SK-N-SH (cell line): Measurements from ENCODE around the gene MACROH2A2. TPM values are rescaled to one million over a fixed set of nuclear protein-coding genes. Genes with fewer than 3 reads are reported as not detected.

Experiments used
- CTCF ChIA-PET: fragments of 300-600, 350-600 bp; formaldehyde crosslinking; extraction: SDS; loops from one replicate; lab custom pipeline; 2021; lab: Yijun Ruan, JAX
- POLR2A ChIA-PET: fragments of 350-600 bp; sonication (Branson Sonifier 250); formaldehyde crosslinking; extraction: SDS; loops from one replicate; lab custom pipeline; 2020; ENCODE audit warnings: antibody characterized with exemption, inconsistent platforms; lab: Yijun Ruan, JAX
- DNase-seq: peaks from one replicate; pipeline ENCODE4 v3.0.0; 2012
- H2AFZ ChIP-seq: fragments of 200-600 bp; sonication (generic); 2 replicates; pipeline ENCODE4 v1.8.1; 2016; ENCODE audit warnings: antibody characterized with exemption, mild to moderate bottlenecking, low read depth
- H3F3A ChIP-seq: fragments of 200-600 bp; sonication (generic); replicated peaks from 2 replicates; pipeline ENCODE3; 2016; ENCODE audit warnings: antibody characterized with exemption, mild to moderate bottlenecking; ENCODE audit not compliant: insufficient read depth
- H3K27ac ChIP-seq, 2 experiments: fragments of 200-500 bp in 1 of 2; fragments of 200-600 bp in 1 of 2; sonication (Bioruptor generic) in 1 of 2; sonication (generic), shearing (Covaris generic) in 1 of 2; 2 replicates each; pipeline versions ENCODE4 v1.5.1 to v1.6.1; 2014 to 2016; ENCODE audit warnings: low read depth in 2 of 2, inconsistent platforms in 1 of 2, low read length in 1 of 2, mild to moderate bottlenecking in 1 of 2, mixed read lengths in 1 of 2
- H3K27me3 ChIP-seq: fragments of 200-600 bp; sonication (generic), shearing (Covaris generic); 2 replicates; pipeline ENCODE4 v1.6.1; 2016; ENCODE audit warnings: mixed run types; ENCODE audit not compliant: insufficient read depth
- H3K36me3 ChIP-seq, 2 experiments: fragments of 200-500 bp in 1 of 2; fragments of 200-600 bp in 1 of 2; sonication (Bioruptor generic) in 1 of 2; sonication (generic) in 1 of 2; replicated peaks in 1 of 2; 2 replicates each; pipeline versions ENCODE3 to v1.5.1; 2014 to 2016; ENCODE audit warnings: low read length in 1 of 2, mild to moderate bottlenecking in 1 of 2; ENCODE audit not compliant: insufficient read depth in 2 of 2, control insufficient read depth in 1 of 2
- H3K4me1 ChIP-seq, 2 experiments: fragments of 200-500 bp in 1 of 2; fragments of 200-600 bp in 1 of 2; sonication (Bioruptor generic) in 1 of 2; sonication (generic), shearing (Covaris generic) in 1 of 2; 2 replicates each; pipeline versions ENCODE4 v1.5.1 to v1.6.1; 2014 to 2016; ENCODE audit warnings: low read depth in 1 of 2, low read length in 1 of 2, mixed run types in 1 of 2; ENCODE audit not compliant: insufficient read depth in 2 of 2, control insufficient read depth in 1 of 2
- H3K4me2 ChIP-seq: fragments of 200-600 bp; sonication (generic), shearing (Covaris generic); 2 replicates; pipeline ENCODE4 v1.6.1; 2017; ENCODE audit warnings: mixed run types
- H3K4me3 ChIP-seq, 2 experiments: fragments of 200-500 bp in 1 of 2; fragments of 200-600 bp in 1 of 2; sonication (Bioruptor generic) in 1 of 2; sonication (generic), shearing (Covaris generic) in 1 of 2; 2 replicates each; pipeline versions ENCODE4 v1.5.1 to v1.8.1; 2014 to 2016; ENCODE audit warnings: low read depth in 2 of 2, inconsistent platforms in 1 of 2, low read length in 1 of 2, mild to moderate bottlenecking in 1 of 2, mixed read lengths in 1 of 2, moderate library complexity in 1 of 2
- H3K79me2 ChIP-seq: fragments of 200-600 bp; sonication (generic); 2 replicates; pipeline ENCODE4 v1.8.1; 2017; ENCODE audit warnings: mild to moderate bottlenecking; ENCODE audit not compliant: insufficient read depth
- H3K9ac ChIP-seq: fragments of 200-600 bp; sonication (generic); 2 replicates; pipeline ENCODE4 v1.6.1; 2017; ENCODE audit warnings: mixed run types
- H3K9me2 ChIP-seq: fragments of 200-600 bp; sonication (generic); 2 replicates; pipeline ENCODE4 v1.6.1; 2017; ENCODE audit warnings: mixed run types
- H3K9me3 ChIP-seq: fragments of 200-600 bp; sonication (generic); 2 replicates; pipeline ENCODE4 v1.6.1; 2017; ENCODE audit warnings: mixed run types, mild to moderate bottlenecking, moderate library complexity
- H4K20me1 ChIP-seq: fragments of 200-600 bp; sonication (generic); 2 replicates; pipeline ENCODE4 v1.6.1; 2017; ENCODE audit warnings: mild to moderate bottlenecking, mixed run types; ENCODE audit not compliant: insufficient read depth
- EP300 ChIP-seq, 2 experiments: IDR thresholded peaks; 2 replicates each; pipeline versions ENCODE4 v1.4.0 to v1.6.1; 2012; ENCODE audit warnings: borderline replicate concordance in 1 of 2, low read depth in 1 of 2, low read length in 1 of 2
- EZH2phosphoT487 ChIP-seq: fragments of 200-600 bp; sonication (generic); IDR thresholded peaks from 2 replicates; pipeline ENCODE4 v1.6.1; 2017; ENCODE audit warnings: low read depth, mixed run types, mild to moderate bottlenecking, antibody characterized with exemption, moderate library complexity, borderline replicate concordance
- FOXJ3 ChIP-seq: sonication (generic); formaldehyde crosslinking; IDR thresholded peaks from 2 replicates; pipeline ENCODE4 v1.5.1; 2020; ENCODE audit warnings: mild to moderate bottlenecking, missing genetic modification reagents
- GATA2 ChIP-seq: sonication (generic); formaldehyde crosslinking; IDR thresholded peaks from 2 replicates; pipeline ENCODE4 v1.5.0; 2020; ENCODE audit warnings: mild to moderate bottlenecking, missing genetic modification reagents
- JUND ChIP-seq: IDR thresholded peaks from 2 replicates; pipeline ENCODE4 v1.4.0; 2012
- MAX ChIP-seq: IDR thresholded peaks from 2 replicates; pipeline ENCODE4 v1.4.0; 2012; ENCODE audit warnings: low read depth
- RAD21 ChIP-seq: IDR thresholded peaks from 2 replicates; pipeline ENCODE4 v1.6.1; 2012; ENCODE audit warnings: mild to moderate bottlenecking, low read length
- RCOR1 ChIP-seq: fragments of 150-350 bp; IDR thresholded peaks from 2 replicates; pipeline ENCODE4 v1.6.1; 2017; ENCODE audit warnings: antibody characterized with exemption, low read length
- RFX5 ChIP-seq: IDR thresholded peaks from 2 replicates; pipeline ENCODE4 v1.6.1; 2012; ENCODE audit warnings: mild to moderate bottlenecking, improper control_type of control experiment, low read length
- RXRA ChIP-seq: IDR thresholded peaks from 2 replicates; pipeline ENCODE4 v1.4.0; 2012; ENCODE audit warnings: low read depth, mild to moderate bottlenecking, borderline replicate concordance
- SIN3A ChIP-seq: IDR thresholded peaks from 2 replicates; pipeline ENCODE4 v1.6.1; 2012; ENCODE audit warnings: low read depth, mild to moderate bottlenecking, low read length, moderate library complexity, borderline replicate concordance
- SMC3 ChIP-seq: IDR thresholded peaks from 2 replicates; pipeline ENCODE4 v1.6.1; 2012; ENCODE audit warnings: low read depth, low read length, improper control_type of control experiment
- TEAD4 ChIP-seq: IDR thresholded peaks from 2 replicates; pipeline ENCODE4 v1.4.0; 2012; ENCODE audit warnings: mild to moderate bottlenecking, borderline replicate concordance; ENCODE audit not compliant: insufficient read depth
- ZBTB33 ChIP-seq: IDR thresholded peaks from 2 replicates; pipeline ENCODE4 v1.4.0; 2012; ENCODE audit warnings: low read depth, borderline replicate concordance
- WGBS: methylation state at CpG from one replicate; pipeline ENCODE4 v1.1.6; 2017; ENCODE audit warnings: low lambda C conversion rate; 5-methylcytosine and 5-hydroxymethylcytosine counted together
- polyA plus RNA-seq, 3 experiments: library from polyadenylated mRNA; depleted of rRNA; stranded (reverse); fragments of >200 nt; gene quantifications; 2 replicates each; pipeline ENCODE4 v1.2.3, GENCODE V29; 2012
- TF ChIP-seq, protein P1 (sequence below): fragments of 200-600 bp; sonication (generic); IDR thresholded peaks from 2 replicates; pipeline ENCODE4 v1.6.1; 2017; ENCODE audit warnings: antibody characterized with exemption, mild to moderate bottlenecking, moderate library complexity
- TF ChIP-seq, protein P2 (sequence below): IDR thresholded peaks from 2 replicates; pipeline ENCODE4; 2012

Gene MACROH2A2
- polyA plus RNA-seq, 1 of the 3 experiments (the other 2 are of a cell fraction): 28.9 TPM

GRCh38 chr10:70101668-70102067 lies 49.0 kb downstream of the MACROH2A2 start:
- Histone ChIP-seq H3K4me3 (no peak overlapping the region), H3K27ac (no peak overlapping the region), H3K36me3 (peaks cover 9 to 38% of the 10 kb centered on the region in 2 experiments), H3K4me1 (no peaks in the 10 kb centered on the region; a peak in 1 of 4 replicates)
- POLR2A ChIA-PET: no interaction called here
- no peak for TF ChIP-seq TEAD4
- TF ChIP-seq MAX: no peak
- TF ChIP-seq FOXJ3 (CRISPR knock-in tag): no peak
- no peak for TF ChIP-seq RXRA
- TF ChIP-seq EZH2phosphoT487: no peak
- TF ChIP-seq JUND: no peak
- TF ChIP-seq, protein P1, sequence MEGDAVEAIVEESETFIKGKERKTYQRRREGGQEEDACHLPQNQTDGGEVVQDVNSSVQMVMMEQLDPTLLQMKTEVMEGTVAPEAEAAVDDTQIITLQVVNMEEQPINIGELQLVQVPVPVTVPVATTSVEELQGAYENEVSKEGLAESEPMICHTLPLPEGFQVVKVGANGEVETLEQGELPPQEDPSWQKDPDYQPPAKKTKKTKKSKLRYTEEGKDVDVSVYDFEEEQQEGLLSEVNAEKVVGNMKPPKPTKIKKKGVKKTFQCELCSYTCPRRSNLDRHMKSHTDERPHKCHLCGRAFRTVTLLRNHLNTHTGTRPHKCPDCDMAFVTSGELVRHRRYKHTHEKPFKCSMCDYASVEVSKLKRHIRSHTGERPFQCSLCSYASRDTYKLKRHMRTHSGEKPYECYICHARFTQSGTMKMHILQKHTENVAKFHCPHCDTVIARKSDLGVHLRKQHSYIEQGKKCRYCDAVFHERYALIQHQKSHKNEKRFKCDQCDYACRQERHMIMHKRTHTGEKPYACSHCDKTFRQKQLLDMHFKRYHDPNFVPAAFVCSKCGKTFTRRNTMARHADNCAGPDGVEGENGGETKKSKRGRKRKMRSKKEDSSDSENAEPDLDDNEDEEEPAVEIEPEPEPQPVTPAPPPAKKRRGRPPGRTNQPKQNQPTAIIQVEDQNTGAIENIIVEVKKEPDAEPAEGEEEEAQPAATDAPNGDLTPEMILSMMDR: no peak
- no peak for TF ChIP-seq GATA2 (CRISPR knock-in tag)
- no peak for TF ChIP-seq EP300 (IDR thresholded peaks at IDR 0.05; ENCODE audit: borderline replicate concordance in 1 of 2, low read depth in 1 of 2, low read length in 1 of 2)
- TF ChIP-seq, protein P2, sequence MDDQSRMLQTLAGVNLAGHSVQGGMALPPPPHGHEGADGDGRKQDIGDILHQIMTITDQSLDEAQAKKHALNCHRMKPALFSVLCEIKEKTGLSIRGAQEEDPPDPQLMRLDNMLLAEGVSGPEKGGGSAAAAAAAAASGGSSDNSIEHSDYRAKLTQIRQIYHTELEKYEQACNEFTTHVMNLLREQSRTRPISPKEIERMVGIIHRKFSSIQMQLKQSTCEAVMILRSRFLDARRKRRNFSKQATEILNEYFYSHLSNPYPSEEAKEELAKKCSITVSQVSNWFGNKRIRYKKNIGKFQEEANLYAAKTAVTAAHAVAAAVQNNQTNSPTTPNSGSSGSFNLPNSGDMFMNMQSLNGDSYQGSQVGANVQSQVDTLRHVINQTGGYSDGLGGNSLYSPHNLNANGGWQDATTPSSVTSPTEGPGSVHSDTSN: no peak
- TF ChIP-seq, all 33 proteins: peak for 0
- Histone ChIP-seq H3K4me2 (no peak overlapping the region), H3K9me2 (no peaks in the 10 kb centered on the region), H3F3A (no peaks in the 10 kb centered on the region), H3K79me2 (no peaks in the 10 kb centered on the region), H4K20me1 (no peaks in the 10 kb centered on the region), H3K9me3 (no peaks in the 10 kb centered on the region), H2AFZ (no peak overlapping the region), H3K9ac (no peak overlapping the region), H3K27me3 (no peaks in the 10 kb centered on the region)
- WGBS: 76% methylated on average over 3 of the region's 3 CpGs
- no peak for DNase-seq
- CTCF ChIA-PET: interaction anchor here (1.8 to 16.8 kb wide), 2 partner anchors 16 to 44 kb away, joined by 5 to 184 read pairs; partner anchors contain the start of gene TYSND1

DNA sequence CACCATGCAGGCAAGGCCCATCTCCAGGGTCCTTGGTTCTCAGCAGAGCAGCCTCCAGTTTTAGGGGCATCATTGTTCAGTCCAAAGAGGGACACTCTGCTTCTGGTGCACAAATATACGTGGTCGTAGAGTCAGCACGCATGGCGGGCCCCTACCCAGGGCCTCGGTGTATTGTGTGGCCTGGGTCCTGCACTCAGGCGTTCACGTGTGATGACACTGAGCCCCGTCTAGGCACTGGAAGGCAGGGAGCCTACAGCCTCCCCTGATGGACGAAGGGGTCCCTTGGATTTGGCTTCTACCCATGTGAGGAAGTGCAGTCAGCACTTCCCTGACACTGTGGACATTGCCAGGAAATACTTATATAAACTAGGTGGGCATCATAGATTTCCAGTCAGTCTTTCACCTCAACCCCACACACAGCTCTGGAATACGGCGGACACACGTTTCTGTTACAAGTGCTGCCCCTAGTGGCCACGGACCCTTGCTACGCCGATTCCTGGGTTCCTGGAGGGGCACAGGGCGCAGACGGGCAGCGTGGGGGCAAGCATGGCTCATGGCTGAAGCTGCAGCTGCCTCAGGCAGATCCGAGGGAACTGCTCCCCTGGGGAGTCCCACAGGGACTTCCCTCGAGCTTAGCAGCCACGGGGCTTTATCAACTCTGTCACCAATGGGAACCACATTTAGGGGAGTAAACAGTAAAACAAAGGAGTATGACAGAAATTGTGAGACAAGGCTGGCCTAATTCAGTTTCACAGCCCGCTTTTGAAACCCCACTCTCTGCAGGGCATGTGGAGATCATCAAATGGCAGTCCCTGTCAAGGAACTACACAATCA lies 54.5 kb downstream of the MACROH2A2 start:
- 76% methylated on average over 13 of the region's 22 CpGs for WGBS
- POLR2A ChIA-PET: no interaction called here

More for the DNA sequence above, 54.5 kb downstream of the MACROH2A2 start:
- H3K4me3 ChIP-seq: no peak overlapping the region
- H3K9me2 ChIP-seq: no peaks in the 10 kb centered on the region
- H3K4me1 ChIP-seq: no peaks in the 10 kb centered on the region; a peak in 1 of 4 replicates
- H3K9me3 ChIP-seq: no peaks in the 10 kb centered on the region
- peaks cover 4 to 38% of the 10 kb centered on the region in 2 experiments for H3K36me3 ChIP-seq
- no peak overlapping the region for H3K9ac ChIP-seq
- no peak overlapping the region for H2AFZ ChIP-seq
- H3K79me2 ChIP-seq: no peaks in the 10 kb centered on the region
- H3K4me2 ChIP-seq: no peak overlapping the region
- CTCF ChIA-PET: interaction anchor here (0.8 to 16.8 kb wide), 7 partner anchors 11 to 148 kb away, joined by 3 to 184 read pairs (median 7); no protein-coding TSS in a partner anchor
- no peaks in the 10 kb centered on the region for H3F3A ChIP-seq
- no peak overlapping the region for H3K27ac ChIP-seq
- peak; percentile 67 for DNase-seq
- no peaks in the 10 kb centered on the region for H4K20me1 ChIP-seq
- H3K27me3 ChIP-seq: no peaks in the 10 kb centered on the region
- no peak for TF ChIP-seq GATA2 (CRISPR knock-in tag)
- no peak for TF ChIP-seq RCOR1
- TF ChIP-seq ZBTB33: 0 out of 2 replicates have a peak, but pooled peaks have one; percentile 22
- TF ChIP-seq SMC3: no peak
- TF ChIP-seq, protein P1: peak; percentile 55
- TF ChIP-seq RAD21: peak; percentile 24
- no peak for TF ChIP-seq RFX5
- TF ChIP-seq SIN3A: no peak
